ENCODE data around the gene KCNJ15. TPM values are rescaled to one million over a fixed set of nuclear protein-coding genes. Genes with fewer than 3 reads are reported as not detected.

KCNJ15 gene
- total and polyA plus RNA-seq, 10 of the 15 experiments (the other 5 are each of a cell fraction or from before 2014, with no cell fraction given) = 0.05 to 2.7 (median 0.33) TPM; not detected in 6

DNA sequence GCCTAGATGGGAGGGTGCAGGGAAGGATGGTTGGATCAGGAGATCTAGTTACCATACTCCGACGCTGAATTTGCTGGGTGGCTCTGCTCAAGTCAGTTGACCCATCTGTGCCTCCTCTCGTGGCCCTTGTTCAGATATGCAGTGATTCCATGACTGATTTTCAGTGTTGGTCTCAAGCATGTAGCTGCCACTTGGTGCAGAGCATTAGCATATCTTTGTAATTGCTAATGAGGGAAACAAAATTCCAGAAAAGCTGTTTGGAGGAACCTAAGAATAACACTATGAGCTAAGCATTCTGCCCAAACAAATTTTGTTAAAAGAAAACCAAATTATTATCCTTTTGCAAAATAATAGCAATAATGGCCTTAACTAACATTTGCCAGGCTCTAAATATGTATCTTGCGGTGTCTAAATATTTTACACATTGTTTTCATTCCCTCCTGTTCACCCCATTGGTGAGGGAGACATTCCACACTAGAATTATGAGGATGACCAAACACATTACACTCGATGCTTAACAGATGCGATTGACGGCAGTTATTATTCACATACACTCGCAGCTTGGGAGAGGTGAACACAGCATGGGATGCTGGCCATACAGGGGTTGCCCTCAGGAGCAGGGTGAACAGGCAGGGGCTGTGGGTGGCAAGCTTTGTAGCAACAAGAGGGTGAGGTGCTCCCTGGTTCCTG, 69.1 kb downstream of the KCNJ15 start:
- TF ChIP-seq ZNF274 (IDR thresholded peaks at IDR 0.05; ENCODE audit: insufficient read depth, insufficient read length) (no peak), TCF7 (IDR thresholded peaks at IDR 0.05; ENCODE audit: borderline replicate concordance) (no peak), MYB (IDR thresholded peaks at IDR 0.05; ENCODE audit: borderline replicate concordance, low read depth, low read length) (no peak), TARDBP (IDR thresholded peaks at IDR 0.05; ENCODE audit: borderline replicate concordance) (no peak), JUND (IDR thresholded peaks at IDR 0.05; ENCODE audit: low read depth, low read length) (no peak), RB1 (IDR thresholded peaks at IDR 0.05; ENCODE audit: borderline replicate concordance) (no peak), CREM (IDR thresholded peaks at IDR 0.05; ENCODE audit: low read depth) (no peak), YBX1 (IDR thresholded peaks at IDR 0.05) (no peak), RBBP5 (conservative IDR thresholded peaks at IDR 0.05) (no peak), HDGF (IDR thresholded peaks at IDR 0.05) (no peak)
- TF ChIP-seq, protein P1, sequence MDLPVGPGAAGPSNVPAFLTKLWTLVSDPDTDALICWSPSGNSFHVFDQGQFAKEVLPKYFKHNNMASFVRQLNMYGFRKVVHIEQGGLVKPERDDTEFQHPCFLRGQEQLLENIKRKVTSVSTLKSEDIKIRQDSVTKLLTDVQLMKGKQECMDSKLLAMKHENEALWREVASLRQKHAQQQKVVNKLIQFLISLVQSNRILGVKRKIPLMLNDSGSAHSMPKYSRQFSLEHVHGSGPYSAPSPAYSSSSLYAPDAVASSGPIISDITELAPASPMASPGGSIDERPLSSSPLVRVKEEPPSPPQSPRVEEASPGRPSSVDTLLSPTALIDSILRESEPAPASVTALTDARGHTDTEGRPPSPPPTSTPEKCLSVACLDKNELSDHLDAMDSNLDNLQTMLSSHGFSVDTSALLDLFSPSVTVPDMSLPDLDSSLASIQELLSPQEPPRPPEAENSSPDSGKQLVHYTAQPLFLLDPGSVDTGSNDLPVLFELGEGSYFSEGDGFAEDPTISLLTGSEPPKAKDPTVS (IDR thresholded peaks at IDR 0.05; ENCODE audit: low read depth, low read length) = no peak
- TF ChIP-seq, protein P2, sequence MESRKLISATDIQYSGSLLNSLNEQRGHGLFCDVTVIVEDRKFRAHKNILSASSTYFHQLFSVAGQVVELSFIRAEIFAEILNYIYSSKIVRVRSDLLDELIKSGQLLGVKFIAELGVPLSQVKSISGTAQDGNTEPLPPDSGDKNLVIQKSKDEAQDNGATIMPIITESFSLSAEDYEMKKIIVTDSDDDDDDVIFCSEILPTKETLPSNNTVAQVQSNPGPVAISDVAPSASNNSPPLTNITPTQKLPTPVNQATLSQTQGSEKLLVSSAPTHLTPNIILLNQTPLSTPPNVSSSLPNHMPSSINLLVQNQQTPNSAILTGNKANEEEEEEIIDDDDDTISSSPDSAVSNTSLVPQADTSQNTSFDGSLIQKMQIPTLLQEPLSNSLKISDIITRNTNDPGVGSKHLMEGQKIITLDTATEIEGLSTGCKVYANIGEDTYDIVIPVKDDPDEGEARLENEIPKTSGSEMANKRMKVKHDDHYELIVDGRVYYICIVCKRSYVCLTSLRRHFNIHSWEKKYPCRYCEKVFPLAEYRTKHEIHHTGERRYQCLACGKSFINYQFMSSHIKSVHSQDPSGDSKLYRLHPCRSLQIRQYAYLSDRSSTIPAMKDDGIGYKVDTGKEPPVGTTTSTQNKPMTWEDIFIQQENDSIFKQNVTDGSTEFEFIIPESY (IDR thresholded peaks at IDR 0.05) = no peak
- TF ChIP-seq, protein P3, sequence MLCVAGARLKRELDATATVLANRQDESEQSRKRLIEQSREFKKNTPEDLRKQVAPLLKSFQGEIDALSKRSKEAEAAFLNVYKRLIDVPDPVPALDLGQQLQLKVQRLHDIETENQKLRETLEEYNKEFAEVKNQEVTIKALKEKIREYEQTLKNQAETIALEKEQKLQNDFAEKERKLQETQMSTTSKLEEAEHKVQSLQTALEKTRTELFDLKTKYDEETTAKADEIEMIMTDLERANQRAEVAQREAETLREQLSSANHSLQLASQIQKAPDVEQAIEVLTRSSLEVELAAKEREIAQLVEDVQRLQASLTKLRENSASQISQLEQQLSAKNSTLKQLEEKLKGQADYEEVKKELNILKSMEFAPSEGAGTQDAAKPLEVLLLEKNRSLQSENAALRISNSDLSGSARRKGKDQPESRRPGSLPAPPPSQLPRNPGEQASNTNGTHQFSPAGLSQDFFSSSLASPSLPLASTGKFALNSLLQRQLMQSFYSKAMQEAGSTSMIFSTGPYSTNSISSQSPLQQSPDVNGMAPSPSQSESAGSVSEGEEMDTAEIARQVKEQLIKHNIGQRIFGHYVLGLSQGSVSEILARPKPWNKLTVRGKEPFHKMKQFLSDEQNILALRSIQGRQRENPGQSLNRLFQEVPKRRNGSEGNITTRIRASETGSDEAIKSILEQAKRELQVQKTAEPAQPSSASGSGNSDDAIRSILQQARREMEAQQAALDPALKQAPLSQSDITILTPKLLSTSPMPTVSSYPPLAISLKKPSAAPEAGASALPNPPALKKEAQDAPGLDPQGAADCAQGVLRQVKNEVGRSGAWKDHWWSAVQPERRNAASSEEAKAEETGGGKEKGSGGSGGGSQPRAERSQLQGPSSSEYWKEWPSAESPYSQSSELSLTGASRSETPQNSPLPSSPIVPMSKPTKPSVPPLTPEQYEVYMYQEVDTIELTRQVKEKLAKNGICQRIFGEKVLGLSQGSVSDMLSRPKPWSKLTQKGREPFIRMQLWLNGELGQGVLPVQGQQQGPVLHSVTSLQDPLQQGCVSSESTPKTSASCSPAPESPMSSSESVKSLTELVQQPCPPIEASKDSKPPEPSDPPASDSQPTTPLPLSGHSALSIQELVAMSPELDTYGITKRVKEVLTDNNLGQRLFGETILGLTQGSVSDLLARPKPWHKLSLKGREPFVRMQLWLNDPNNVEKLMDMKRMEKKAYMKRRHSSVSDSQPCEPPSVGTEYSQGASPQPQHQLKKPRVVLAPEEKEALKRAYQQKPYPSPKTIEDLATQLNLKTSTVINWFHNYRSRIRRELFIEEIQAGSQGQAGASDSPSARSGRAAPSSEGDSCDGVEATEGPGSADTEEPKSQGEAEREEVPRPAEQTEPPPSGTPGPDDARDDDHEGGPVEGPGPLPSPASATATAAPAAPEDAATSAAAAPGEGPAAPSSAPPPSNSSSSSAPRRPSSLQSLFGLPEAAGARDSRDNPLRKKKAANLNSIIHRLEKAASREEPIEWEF (IDR thresholded peaks at IDR 0.05; ENCODE audit: insufficient replicate concordance, low read depth, low read length) = no peak
- TF ChIP-seq, protein P4, sequence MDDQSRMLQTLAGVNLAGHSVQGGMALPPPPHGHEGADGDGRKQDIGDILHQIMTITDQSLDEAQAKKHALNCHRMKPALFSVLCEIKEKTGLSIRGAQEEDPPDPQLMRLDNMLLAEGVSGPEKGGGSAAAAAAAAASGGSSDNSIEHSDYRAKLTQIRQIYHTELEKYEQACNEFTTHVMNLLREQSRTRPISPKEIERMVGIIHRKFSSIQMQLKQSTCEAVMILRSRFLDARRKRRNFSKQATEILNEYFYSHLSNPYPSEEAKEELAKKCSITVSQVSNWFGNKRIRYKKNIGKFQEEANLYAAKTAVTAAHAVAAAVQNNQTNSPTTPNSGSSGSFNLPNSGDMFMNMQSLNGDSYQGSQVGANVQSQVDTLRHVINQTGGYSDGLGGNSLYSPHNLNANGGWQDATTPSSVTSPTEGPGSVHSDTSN (IDR thresholded peaks at IDR 0.05; ENCODE audit: insufficient replicate concordance, low read depth, low read length) = no peak
- Histone ChIP-seq H3K9ac (ENCODE audit: control insufficient read depth, insufficient read depth, low read length) (no peak overlapping the region), H3K79me2 (ENCODE audit: control insufficient read depth, insufficient read depth, low read length) (no peaks in the 10 kb centered on the region), H3K27me3 (replicated peaks in 1 of 2; ENCODE audit: control insufficient read depth in 2 of 2, insufficient read depth in 2 of 2, low read length in 1 of 2) (no peaks in the 10 kb centered on the region), H2AFZ (ENCODE audit: control insufficient read depth, low read depth, low read length) (no peak overlapping the region), H3K36me3 (ENCODE audit: control insufficient read depth in 2 of 2, insufficient read depth in 2 of 2, low read length in 1 of 2) (no peaks in the 10 kb centered on the region), H3K27ac (ENCODE audit: control insufficient read depth, insufficient read depth) (no peak overlapping the region), H4K20me1 (ENCODE audit: control insufficient read depth, insufficient read depth) (no peaks in the 10 kb centered on the region), H3K4me2 (ENCODE audit: control insufficient read depth, insufficient read depth) (no peak overlapping the region), H3K9me3 (replicated peaks; ENCODE audit: control insufficient read depth, insufficient read depth, low read length) (no peaks in the 10 kb centered on the region; the same call in 2 of the 3 replicates), H3K4me3 (no peak overlapping the region), H3K4me1 (ENCODE audit: control insufficient read depth, insufficient read depth, low read length) (no peaks in the 10 kb centered on the region)
- RAD21 ChIA-PET (ENCODE audit: unreplicated experiment) = no interaction called here
- in situ Hi-C loops (cut with MboI) (no loop called here), intact Hi-C loops (cut with micrococcal nuclease; ENCODE audit: unreplicated experiment) (loop anchor here (5.0 kb wide), 1 partner anchor 84 kb away; no protein-coding TSS in a partner anchor)
- SMC1A ChIA-PET (ENCODE audit: uncharacterized antibody, unreplicated experiment) = interaction anchor here (1.4 kb wide), 1 partner anchor 34 kb away, joined by 3 read pairs; no protein-coding TSS in a partner anchor
- BruUV-seq (replicated peaks) = no TSS peak
- FAIRE-seq (no peak), DNase-seq (ENCODE audit: low read depth, low spot score) (no peak), ATAC-seq (no peak)
- POLR2A ChIA-PET = no interaction called here
- WGBS (ENCODE audit: insufficient coverage, insufficient replicate concordance, low lambda C conversion rate, missing lambda C conversion rate) = 57% methylated on average over 8 of the region's 8 CpGs
- CTCF ChIA-PET = interaction anchor here (0.6 kb wide), 1 partner anchor 1695 kb away, joined by 3 read pairs; no protein-coding TSS in a partner anchor

All from GM12878 (cell line).